K562 (cell line): ENCODE measurements around the gene ANKRD30A. TPM values are rescaled to one million over a fixed set of nuclear protein-coding genes. Genes with fewer than 3 reads are reported as not detected.

Experiments
- ATAC-seq: fragments of 200-7000 bp; cut with Tn5 transposase; 3 replicates; pipeline ENCODE4 v1.9.1; 2020; ENCODE audit warnings: moderate library complexity
- BruUV-seq: library from RNA; stranded (reverse); fragments of 400-500 nt; replicated peaks from 2 replicates; lab custom pipeline; 2021; lab: Mats Ljungman, UMichigan
- CTCF ChIA-PET: fragments of 300-600 bp; formaldehyde crosslinking; extraction: SDS; loops from one replicate; lab custom pipeline; 2021; ENCODE audit warnings: low intra/inter-chr PET ratio; lab: Yijun Ruan, JAX
- POLR2A ChIA-PET: fragments of 300-600, 350-650 bp; sonication (Branson Sonifier 250); formaldehyde crosslinking; extraction: SDS; loops from one replicate; lab custom pipeline; 2021; ENCODE audit warnings: antibody characterized with exemption, inconsistent platforms; lab: Yijun Ruan, JAX
- DNase-seq, 4 experiments: peaks; one replicate each; pipeline versions ENCODE4 v3.0.0 to v3.0.0-alpha.2; 2011 to 2018; ENCODE audit warnings: low spot score in 3 of 4, mixed read lengths in 3 of 4; ENCODE audit errors: extremely low read depth in 1 of 4
- FAIRE-seq: peaks from 2 replicates; lab custom pipeline; 2011; peaks lifted over from hg19 to GRCh38; lab: Jason Lieb, UNC
- H2AFZ ChIP-seq: 2 replicates; pipeline ENCODE4 v1.6.0; 2011; ENCODE audit warnings: low read depth, low read length, control low read depth, inconsistent platforms
- H3K27ac ChIP-seq: fragments of 200-600 bp; 3 replicates; pipeline ENCODE4 v1.8.0; 2011; ENCODE audit warnings: low read depth, mild to moderate bottlenecking, control low read depth, inconsistent platforms, low read length, moderate library complexity, mixed read lengths; ENCODE audit errors: extremely low read depth
- H3K27me3 ChIP-seq, 2 experiments: fragments of 300-600 bp in 1 of 2; 2 replicates in 1 of 2; 3 replicates in 1 of 2; pipeline versions ENCODE4 v1.6.0 to v1.8.0; 2011; ENCODE audit warnings: inconsistent platforms in 2 of 2, low read length in 2 of 2, mild to moderate bottlenecking in 1 of 2, mixed read lengths in 1 of 2, moderate library complexity in 1 of 2; ENCODE audit not compliant: control insufficient read depth in 2 of 2, insufficient read depth in 2 of 2
- H3K36me3 ChIP-seq: fragments of 300-600 bp; 3 replicates; pipeline ENCODE4 v1.8.0; 2011; ENCODE audit warnings: mild to moderate bottlenecking, low read length, inconsistent platforms; ENCODE audit not compliant: control insufficient read depth, insufficient read depth
- H3K4me1 ChIP-seq, 2 experiments: fragments of 200-600 bp in 1 of 2; replicated peaks in 1 of 2; 2 replicates in 1 of 2; 3 replicates in 1 of 2; pipeline versions ENCODE4 v1.5.1 to v1.8.0; 2011; ENCODE audit warnings: inconsistent platforms in 2 of 2, low read length in 2 of 2, mild to moderate bottlenecking in 1 of 2, mixed read lengths in 1 of 2, moderate library complexity in 1 of 2; ENCODE audit not compliant: control insufficient read depth in 2 of 2, insufficient read depth in 2 of 2
- H3K4me2 ChIP-seq: 2 replicates; pipeline ENCODE4 v1.6.1; 2011; ENCODE audit warnings: low read length, control low read depth, inconsistent platforms, mixed read lengths; ENCODE audit not compliant: insufficient read depth
- H3K4me3 ChIP-seq: fragments of 200-600 bp; sonication (generic), shearing (Covaris generic); 2 replicates; pipeline ENCODE4 v1.5.1; 2016; ENCODE audit warnings: control low read depth, inconsistent platforms
- H3K79me2 ChIP-seq: fragments of 200-600 bp; 3 replicates; pipeline ENCODE4 v1.8.0; 2011; ENCODE audit warnings: low read length, inconsistent platforms; ENCODE audit not compliant: control insufficient read depth, insufficient read depth
- H3K9ac ChIP-seq, 2 experiments: 2 replicates each; pipeline versions ENCODE4 v1.6.0 to v1.6.1; 2011; ENCODE audit warnings: low read depth in 2 of 2, low read length in 2 of 2, control low read depth in 1 of 2, inconsistent platforms in 1 of 2, mild to moderate bottlenecking in 1 of 2, mixed read lengths in 1 of 2; ENCODE audit not compliant: insufficient read depth in 1 of 2
- H3K9me1 ChIP-seq: one replicate; pipeline ENCODE4 v1.6.0; 2011; ENCODE audit warnings: inconsistent platforms, mild to moderate bottlenecking, low read length, moderate library complexity; ENCODE audit not compliant: control insufficient read depth, insufficient read depth
- H3K9me3 ChIP-seq: replicated peaks from 2 replicates; pipeline ENCODE4 v1.5.1; 2011; ENCODE audit warnings: low read depth, low read length, inconsistent platforms; ENCODE audit not compliant: control insufficient read depth, insufficient read depth
- H4K20me1 ChIP-seq: replicated peaks from 2 replicates; pipeline ENCODE4 v1.6.1; 2011; ENCODE audit warnings: low read length, inconsistent platforms, mixed read lengths; ENCODE audit not compliant: control insufficient read depth, insufficient read depth
- BCL6 ChIP-seq: fragments of 250-450 bp; sonication (Bioruptor Pico); IDR thresholded peaks from 2 replicates; pipeline ENCODE4 v1.4.0; 2020
- ELF4 ChIP-seq: fragments of 450-650 bp; formaldehyde crosslinking; IDR thresholded peaks from 2 replicates; pipeline ENCODE4 v1.4.0; 2022; ENCODE audit warnings: missing genetic modification characterization
- ELK1 ChIP-seq: sonication (generic); formaldehyde crosslinking; IDR thresholded peaks from 2 replicates; pipeline ENCODE4 v1.8.1; 2022; ENCODE audit warnings: missing genetic modification reagents
- KLF1 ChIP-seq: fragments of 450-650 bp; IDR thresholded peaks from 2 replicates; pipeline ENCODE4 v1.6.1; 2016; ENCODE audit warnings: missing genetic modification characterization, missing compliant biosample characterization
- NBN ChIP-seq: fragments of 450-650 bp; IDR thresholded peaks from 2 replicates; pipeline ENCODE4 v1.6.1; 2016; ENCODE audit warnings: low read depth, mild to moderate bottlenecking
- NFATC3 ChIP-seq: fragments of 450-650 bp; IDR thresholded peaks from 2 replicates; pipeline ENCODE4 v1.6.1; 2017; ENCODE audit warnings: mild to moderate bottlenecking
- NFE2L1 ChIP-seq: fragments of 450-650 bp; IDR thresholded peaks from 2 replicates; pipeline ENCODE4 v1.6.1; 2016; ENCODE audit warnings: missing genetic modification characterization, low read depth, mild to moderate bottlenecking, missing compliant biosample characterization, moderate library complexity, borderline replicate concordance
- NFIX ChIP-seq: fragments of 250-450 bp; sonication (Bioruptor Pico); IDR thresholded peaks from 2 replicates; pipeline ENCODE4 v1.4.0; 2020; ENCODE audit warnings: low read depth, mild to moderate bottlenecking, moderate library complexity
- PCBP1 ChIP-seq: fragments of 200-400 bp; formaldehyde crosslinking; IDR thresholded peaks from 2 replicates; pipeline ENCODE4 v1.6.1; 2018; ENCODE audit warnings: mild to moderate bottlenecking, low read depth, low read length; ENCODE audit not compliant: poor library complexity, severe bottlenecking
- SRSF9 ChIP-seq: fragments of 200-400 bp; formaldehyde crosslinking; IDR thresholded peaks from 2 replicates; pipeline ENCODE4 v1.6.1; 2017; ENCODE audit warnings: low read depth, low read length, borderline replicate concordance
- ZC3H11A ChIP-seq: IDR thresholded peaks from 2 replicates; pipeline ENCODE4 v1.6.1; 2012; ENCODE audit warnings: low read depth, low read length, improper control_type of control experiment
- WGBS: fragments of 100-300 bp; shearing (Covaris generic); methylation state at CpG from one replicate; pipeline ENCODE4 v1.1.6; 2016; ENCODE audit warnings: low coverage, mixed read lengths; ENCODE audit not compliant: insufficient coverage; ENCODE audit errors: missing lambda C conversion rate; 5-methylcytosine and 5-hydroxymethylcytosine counted together
- in situ Hi-C: fragments of 300-500 bp; cut with MboI; formaldehyde crosslinking; loops from 4 replicates; pipeline ENCODE4 v1.15.0; 2018; ENCODE audit warnings: inconsistent platforms, mixed read lengths
- intact Hi-C: fragments of 100-400 bp; cut with micrococcal nuclease; formaldehyde crosslinking; loops from 2 replicates; pipeline ENCODE4 v1.14.2; 2022
- polyA plus RNA-seq, 8 experiments: library from polyadenylated mRNA; depleted of rRNA in 4 of 8; stranded (reverse) in 5 of 8; unstranded in 3 of 8; fragments of >200 nt; fragmentation: Nextera tagmentation in 2 of 8; fragmentation: Illumina TruSeq in 1 of 8; extraction: Ambion mirVana in 2 of 8; extraction: Trizol in 1 of 8; gene quantifications; 2 replicates each; pipeline versions ENCODE4 v1.2.1 to v1.2.3, GENCODE V29; 2011 to 2014; ENCODE audit warnings: inconsistent platforms in 1 of 8, missing spikeins in 1 of 8
- total RNA-seq, 7 experiments: library from RNA; depleted of rRNA in 6 of 7; stranded (reverse); fragments of >200 nt in 6 of 7; fragmentation: Illumina TruSeq in 2 of 7; extraction: Trizol in 2 of 7; gene quantifications; 2 replicates each; pipeline versions ENCODE4 v1.2.1 to v1.2.3, GENCODE V29; 2011 to 2021; ENCODE audit warnings: low replicate concordance in 1 of 7
- TF ChIP-seq, protein P1 (sequence below): sonication (generic); formaldehyde crosslinking; IDR thresholded peaks from 2 replicates; pipeline ENCODE4 v1.8.0; 2023; ENCODE audit warnings: mild to moderate bottlenecking, missing genetic modification reagents
- TF ChIP-seq, protein P2 (sequence below): sonication (generic); formaldehyde crosslinking; IDR thresholded peaks from 2 replicates; pipeline ENCODE4 v1.9.0; 2022; ENCODE audit warnings: mild to moderate bottlenecking, missing genetic modification reagents
- TF ChIP-seq, protein P3 (sequence below): IDR thresholded peaks from 2 replicates; pipeline ENCODE4 v1.6.1; 2014; ENCODE audit warnings: antibody characterized with exemption

Gene ANKRD30A
- total and polyA plus RNA-seq, 9 of the 15 experiments (the other 6 are each of a cell fraction or from before 2014, with no cell fraction given) = 0.04 to 0.09 (median 0.07) TPM; not detected in 6

DNA sequence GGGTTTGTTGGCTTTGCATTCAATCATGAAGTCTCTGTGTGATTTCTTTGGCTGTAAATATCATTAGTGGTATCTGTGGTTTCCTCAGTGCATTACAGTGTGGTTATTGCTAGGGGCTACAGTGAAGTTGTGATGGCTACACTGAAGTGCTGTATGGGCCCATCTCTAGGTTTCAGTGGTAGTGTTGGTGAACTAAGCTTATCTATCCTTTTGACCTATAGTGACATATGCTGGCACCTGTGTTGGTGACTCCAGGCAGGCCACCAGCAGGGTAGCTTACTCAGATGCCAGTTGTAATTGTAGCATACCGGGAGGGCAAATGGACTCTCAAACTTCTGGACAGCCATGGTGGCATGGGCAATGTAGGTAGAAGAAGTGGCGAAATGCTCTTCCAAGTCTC is 219.0 kb downstream of the ANKRD30A start:
- Histone ChIP-seq H4K20me1 (no peaks in the 10 kb centered on the region), H3K9me1 (no peaks in the 10 kb centered on the region), H3K27me3 (no peaks in the 10 kb centered on the region), H3K79me2 (no peaks in the 10 kb centered on the region), H3K9ac (no peak overlapping the region), H3K4me1 (no peaks in the 10 kb centered on the region), H3K36me3 (no peaks in the 10 kb centered on the region), H3K9me3 (no peaks in the 10 kb centered on the region; the same call in 1 of the 2 replicates), H2AFZ (no peak overlapping the region), H3K4me3 (no peak overlapping the region), H3K4me2 (no peak overlapping the region), H3K27ac (no peak overlapping the region)
- intact Hi-C loops = no loop called here
- FAIRE-seq = no peak
- CTCF ChIA-PET = no interaction called here
- 5% methylated on average over 2 of the region's 2 CpGs for WGBS
- ATAC-seq = no peak
- in situ Hi-C loops = no loop called here
- TF ChIP-seq BCL6 (no peak), KLF1 (no peak), NFIX (CRISPR knock-in tag) (no peak), NBN (no peak), ELF4 (CRISPR knock-in tag) (no peak), PCBP1 (no peak), ZC3H11A (no peak), NFATC3 (no peak), ELK1 (no peak), NFE2L1 (tag) (no peak), SRSF9 (no peak)
- TF ChIP-seq, protein P1, sequence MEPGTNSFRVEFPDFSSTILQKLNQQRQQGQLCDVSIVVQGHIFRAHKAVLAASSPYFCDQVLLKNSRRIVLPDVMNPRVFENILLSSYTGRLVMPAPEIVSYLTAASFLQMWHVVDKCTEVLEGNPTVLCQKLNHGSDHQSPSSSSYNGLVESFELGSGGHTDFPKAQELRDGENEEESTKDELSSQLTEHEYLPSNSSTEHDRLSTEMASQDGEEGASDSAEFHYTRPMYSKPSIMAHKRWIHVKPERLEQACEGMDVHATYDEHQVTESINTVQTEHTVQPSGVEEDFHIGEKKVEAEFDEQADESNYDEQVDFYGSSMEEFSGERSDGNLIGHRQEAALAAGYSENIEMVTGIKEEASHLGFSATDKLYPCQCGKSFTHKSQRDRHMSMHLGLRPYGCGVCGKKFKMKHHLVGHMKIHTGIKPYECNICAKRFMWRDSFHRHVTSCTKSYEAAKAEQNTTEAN = no peak
- TF ChIP-seq, protein P2, sequence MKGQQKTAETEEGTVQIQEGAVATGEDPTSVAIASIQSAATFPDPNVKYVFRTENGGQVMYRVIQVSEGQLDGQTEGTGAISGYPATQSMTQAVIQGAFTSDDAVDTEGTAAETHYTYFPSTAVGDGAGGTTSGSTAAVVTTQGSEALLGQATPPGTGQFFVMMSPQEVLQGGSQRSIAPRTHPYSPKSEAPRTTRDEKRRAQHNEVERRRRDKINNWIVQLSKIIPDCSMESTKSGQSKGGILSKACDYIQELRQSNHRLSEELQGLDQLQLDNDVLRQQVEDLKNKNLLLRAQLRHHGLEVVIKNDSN (CRISPR knock-in tag) = no peak
- TF ChIP-seq, protein P3, sequence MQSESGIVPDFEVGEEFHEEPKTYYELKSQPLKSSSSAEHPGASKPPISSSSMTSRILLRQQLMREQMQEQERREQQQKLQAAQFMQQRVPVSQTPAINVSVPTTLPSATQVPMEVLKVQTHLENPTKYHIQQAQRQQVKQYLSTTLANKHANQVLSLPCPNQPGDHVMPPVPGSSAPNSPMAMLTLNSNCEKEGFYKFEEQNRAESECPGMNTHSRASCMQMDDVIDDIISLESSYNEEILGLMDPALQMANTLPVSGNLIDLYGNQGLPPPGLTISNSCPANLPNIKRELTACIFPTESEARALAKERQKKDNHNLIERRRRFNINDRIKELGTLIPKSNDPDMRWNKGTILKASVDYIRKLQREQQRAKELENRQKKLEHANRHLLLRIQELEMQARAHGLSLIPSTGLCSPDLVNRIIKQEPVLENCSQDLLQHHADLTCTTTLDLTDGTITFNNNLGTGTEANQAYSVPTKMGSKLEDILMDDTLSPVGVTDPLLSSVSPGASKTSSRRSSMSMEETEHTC = no peak
- no peak for DNase-seq
- POLR2A ChIA-PET = no interaction called here
- no TSS peak for BruUV-seq
